MM.1S (cell line): Measurements from ENCODE around the gene RHOU.

ENCODE experiments used
- DNase-seq: peaks from one replicate; pipeline ENCODE4 v3.0.0-alpha.2; 2015
- H2AFZ ChIP-seq: fragments of 300-600 bp; sonication (generic); 2 replicates; pipeline ENCODE4 v1.6.0; 2016; ENCODE audit warnings: antibody characterized with exemption, low read length
- H3F3A ChIP-seq: fragments of 300-600 bp; sonication (generic); 2 replicates; pipeline ENCODE4 v1.6.1; 2016; ENCODE audit warnings: mild to moderate bottlenecking, antibody characterized with exemption, low read length, moderate library complexity, mixed read lengths; ENCODE audit not compliant: insufficient read depth
- H3K27ac ChIP-seq: fragments of 300-600 bp; sonication (generic); 2 replicates; pipeline ENCODE4 v1.5.1; 2016; ENCODE audit warnings: mild to moderate bottlenecking, low read length
- H3K27me3 ChIP-seq: fragments of 300-600 bp; sonication (generic); replicated peaks from 2 replicates; pipeline ENCODE4 v1.6.0; 2016; ENCODE audit warnings: low read length; ENCODE audit not compliant: insufficient read depth
- H3K36me3 ChIP-seq: fragments of 300-600 bp; sonication (generic); replicated peaks from 2 replicates; pipeline ENCODE4 v1.6.1; 2016; ENCODE audit warnings: mild to moderate bottlenecking, low read length, mixed read lengths; ENCODE audit not compliant: insufficient read depth
- H3K4me1 ChIP-seq: fragments of 300-600 bp; sonication (generic); 2 replicates; pipeline ENCODE4 v1.6.1; 2016; ENCODE audit warnings: low read length, mixed read lengths
- H3K4me2 ChIP-seq: fragments of 300-600 bp; sonication (generic); 2 replicates; pipeline ENCODE4 v1.6.0; 2016; ENCODE audit warnings: low read depth, low read length
- H3K4me3 ChIP-seq: fragments of 300-600 bp; sonication (generic); 2 replicates; pipeline ENCODE4 v1.5.1; 2016; ENCODE audit warnings: low read length, mixed read lengths
- H3K79me2 ChIP-seq: fragments of 300-600 bp; sonication (generic); 2 replicates; pipeline ENCODE4 v1.6.1; 2016; ENCODE audit warnings: mixed run types, low read length, mixed read lengths
- H3K9ac ChIP-seq: fragments of 300-600 bp; sonication (generic); 2 replicates; pipeline ENCODE4 v1.6.1; 2016; ENCODE audit warnings: low read length, mixed read lengths
- H3K9me2 ChIP-seq: fragments of 300-600 bp; sonication (generic); replicated peaks from 2 replicates; pipeline ENCODE4 v1.6.1; 2016; ENCODE audit warnings: mild to moderate bottlenecking, low read length, mixed read lengths; ENCODE audit not compliant: insufficient read depth
- H3K9me3 ChIP-seq: fragments of 300-600 bp; sonication (generic); replicated peaks from 2 replicates; pipeline ENCODE4 v1.6.1; 2016; ENCODE audit warnings: mild to moderate bottlenecking, low read length, mixed read lengths; ENCODE audit not compliant: insufficient read depth
- H4K20me1 ChIP-seq: fragments of 300-600 bp; sonication (generic); 2 replicates; pipeline ENCODE4 v1.6.1; 2016; ENCODE audit warnings: mild to moderate bottlenecking, low read length, moderate library complexity, mixed read lengths; ENCODE audit not compliant: insufficient read depth
- CTCF ChIP-seq: fragments of 300-600 bp; sonication (generic); IDR thresholded peaks from 2 replicates; pipeline ENCODE4 v1.5.1; 2016; ENCODE audit warnings: antibody characterized with exemption, low read length, mixed read lengths
- EZH2 ChIP-seq: fragments of 300-600 bp; sonication (generic); optimal IDR thresholded peaks from 2 replicates; pipeline ENCODE3; 2017; ENCODE audit warnings: low read depth, mild to moderate bottlenecking, antibody characterized with exemption, low read length, mixed read lengths
- EZH2phosphoT487 ChIP-seq: fragments of 300-600 bp; sonication (generic); IDR thresholded peaks from 2 replicates; pipeline ENCODE4 v1.6.1; 2018; ENCODE audit warnings: antibody characterized with exemption, low read length

RHOU gene

GRCh38 chr1:228734881-228735801, at the start of gene RHOU:
RHOU (plus strand) TSS chr1:228735479; CDS start chr1:228735743, 264 bp downstream.
- H3K4me2 ChIP-seq, result peak within 1 kb of the TSS; percentile 93
- peak; percentile 70 for DNase-seq
- peak within 1 kb of the TSS; percentile 50; the same call in 1 of the 2 replicates for H3K9ac ChIP-seq
- TF ChIP-seq EZH2, result no peak
- peak; percentile 37 for TF ChIP-seq CTCF
- H3K79me2 ChIP-seq, result no peaks in the 10 kb centered on the region
- no peak within 1 kb of the TSS for H3K27ac ChIP-seq
- no peaks in the 10 kb centered on the region for H4K20me1 ChIP-seq
- no peaks in the 10 kb centered on the region for H3F3A ChIP-seq
- peak within 1 kb of the TSS; percentile 74 for H3K4me3 ChIP-seq
- no peaks in the 10 kb centered on the region for H3K9me2 ChIP-seq
- H3K9me3 ChIP-seq, result no peaks in the 10 kb centered on the region
- H3K4me1 ChIP-seq, result no peaks in the 10 kb centered on the region
- H2AFZ ChIP-seq, result peak within 1 kb of the TSS; percentile 76
- no peaks in the 10 kb centered on the region for H3K27me3 ChIP-seq
- H3K36me3 ChIP-seq, result no peaks in the 10 kb centered on the region

GRCh38 chr1:228687587-228687986, 47.7 kb upstream of the RHOU start:
- Histone ChIP-seq H3K4me3 (no peak overlapping the region), H3K79me2 (no peaks in the 10 kb centered on the region), H3K4me1 (no peaks in the 10 kb centered on the region), H3K9ac (no peak overlapping the region), H3K27ac (no peak overlapping the region), H4K20me1 (no peaks in the 10 kb centered on the region), H3F3A (no peaks in the 10 kb centered on the region), H3K9me2 (no peaks in the 10 kb centered on the region), H3K27me3 (no peaks in the 10 kb centered on the region), H3K9me3 (no peaks in the 10 kb centered on the region), H2AFZ (no peak overlapping the region), H3K4me2 (no peak overlapping the region), H3K36me3 (no peaks in the 10 kb centered on the region)
- DNase-seq, result no peak
- TF ChIP-seq CTCF (no peak), EZH2 (no peak), EZH2phosphoT487 (no peak)

GRCh38 chr1:228689255-228689654, 46.0 kb upstream of the RHOU start:
- H3K36me3 ChIP-seq, result no peaks in the 10 kb centered on the region
- H3K9ac ChIP-seq, result no peak overlapping the region
- H3K4me1 ChIP-seq, result no peaks in the 10 kb centered on the region
- H4K20me1 ChIP-seq, result no peaks in the 10 kb centered on the region
- H3F3A ChIP-seq, result no peaks in the 10 kb centered on the region
- H3K27ac ChIP-seq, result no peak overlapping the region
- no peak for TF ChIP-seq CTCF
- no peak for TF ChIP-seq EZH2phosphoT487
- H3K27me3 ChIP-seq, result no peaks in the 10 kb centered on the region
- no peak overlapping the region for H2AFZ ChIP-seq
- no peak for DNase-seq
- H3K9me2 ChIP-seq, result no peaks in the 10 kb centered on the region
- no peaks in the 10 kb centered on the region for H3K9me3 ChIP-seq
- no peak overlapping the region for H3K4me2 ChIP-seq
- H3K4me3 ChIP-seq, result no peak overlapping the region
- no peaks in the 10 kb centered on the region for H3K79me2 ChIP-seq
